ENCODE data around the gene MBNL1. TPM values are rescaled to one million over a fixed set of nuclear protein-coding genes. Genes with fewer than 3 reads are reported as not detected.
"Not testable (repeated sequence)": the region's sequence is repeated elsewhere in the genome, so short reads cannot be mapped to it uniquely, and the experiment has no call there.

The MBNL1 gene
- total RNA-seq, 1 experiment from 2014 or later = 11.1 TPM

GRCh38 chr3:152319831-152320617 is 51.3 kb downstream of the MBNL1 start:
- H3K4me3 ChIP-seq (ENCODE audit: insufficient read depth, low read depth, low read length) = no peak overlapping the region
- no peak for DNase-seq

GRCh38 chr3:152321200-152321954 is 52.6 kb downstream of the MBNL1 start:
- no peak for DNase-seq
- Histone ChIP-seq H3K36me3 (replicated peaks; ENCODE audit: control insufficient read depth, insufficient read depth, low read length) (no peaks in the 10 kb centered on the region), H3K27me3 (ENCODE audit: control insufficient read depth, insufficient read depth, low read length) (no peaks in the 10 kb centered on the region), H3K4me3 (ENCODE audit: insufficient read depth, low read depth, low read length) (no peak overlapping the region)

More at GRCh38 chr3:152319831-152320617, 51.3 kb downstream of the MBNL1 start:
- no peaks in the 10 kb centered on the region for H3K27me3 ChIP-seq (ENCODE audit: control insufficient read depth, insufficient read depth, low read length)
- H3K36me3 ChIP-seq (replicated peaks; ENCODE audit: control insufficient read depth, insufficient read depth, low read length) = no peaks in the 10 kb centered on the region

GRCh38 chr3:152321955-152322377 is 53.2 kb downstream of the MBNL1 start:
- DNase-seq = no peak
- Histone ChIP-seq H3K36me3 (replicated peaks; ENCODE audit: control insufficient read depth, insufficient read depth, low read length) (no peaks in the 10 kb centered on the region), H3K4me3 (ENCODE audit: insufficient read depth, low read depth, low read length) (no peak overlapping the region), H3K27me3 (ENCODE audit: control insufficient read depth, insufficient read depth, low read length) (no peaks in the 10 kb centered on the region)

- Histone ChIP-seq H3K4me3 (ENCODE audit: insufficient read depth, low read depth, low read length) (no peak overlapping the region), H3K27me3 (ENCODE audit: control insufficient read depth, insufficient read depth, low read length) (no peaks in the 10 kb centered on the region), H3K36me3 (replicated peaks; ENCODE audit: control insufficient read depth, insufficient read depth, low read length) (no peaks in the 10 kb centered on the region)
- DNase-seq = no peak
Observed at GRCh38 chr3:152322756-152323155, 54.0 kb downstream of the MBNL1 start.

- no peaks in the 10 kb centered on the region for H3K27me3 ChIP-seq (ENCODE audit: control insufficient read depth, insufficient read depth, low read length)
- H3K4me3 ChIP-seq (ENCODE audit: insufficient read depth, low read depth, low read length) = no peak overlapping the region
- no peaks in the 10 kb centered on the region for H3K36me3 ChIP-seq (replicated peaks; ENCODE audit: control insufficient read depth, insufficient read depth, low read length)
- no peak for DNase-seq
Observed at GRCh38 chr3:152323834-152324233, 55.1 kb downstream of the MBNL1 start.

GRCh38 chr3:152325136-152325535 is 56.4 kb downstream of the MBNL1 start:
- DNase-seq = no peak
- H3K36me3 ChIP-seq (replicated peaks; ENCODE audit: control insufficient read depth, insufficient read depth, low read length) = no peaks in the 10 kb centered on the region
- H3K27me3 ChIP-seq (ENCODE audit: control insufficient read depth, insufficient read depth, low read length) = no peaks in the 10 kb centered on the region
- no peak overlapping the region for H3K4me3 ChIP-seq (ENCODE audit: insufficient read depth, low read depth, low read length)

- DNase-seq = no peak
- no peak overlapping the region for H3K4me3 ChIP-seq (ENCODE audit: insufficient read depth, low read depth, low read length)
- no peaks in the 10 kb centered on the region for H3K36me3 ChIP-seq (replicated peaks; ENCODE audit: control insufficient read depth, insufficient read depth, low read length)
- no peaks in the 10 kb centered on the region for H3K27me3 ChIP-seq (ENCODE audit: control insufficient read depth, insufficient read depth, low read length)
Observed at GRCh38 chr3:152327203-152327602, 58.5 kb downstream of the MBNL1 start.

- H3K27me3 ChIP-seq (ENCODE audit: control insufficient read depth, insufficient read depth, low read length) = no peaks in the 10 kb centered on the region
- no peak for DNase-seq
- no peaks in the 10 kb centered on the region for H3K36me3 ChIP-seq (replicated peaks; ENCODE audit: control insufficient read depth, insufficient read depth, low read length)
- H3K4me3 ChIP-seq (ENCODE audit: insufficient read depth, low read depth, low read length) = no peak overlapping the region
Observed at GRCh38 chr3:152328841-152329240, 60.1 kb downstream of the MBNL1 start.

- Histone ChIP-seq H3K4me3 (ENCODE audit: insufficient read depth, low read depth, low read length) (no peak overlapping the region), H3K27me3 (ENCODE audit: control insufficient read depth, insufficient read depth, low read length) (no peaks in the 10 kb centered on the region), H3K36me3 (replicated peaks; ENCODE audit: control insufficient read depth, insufficient read depth, low read length) (no peaks in the 10 kb centered on the region)
- DNase-seq = no peak
Observed at GRCh38 chr3:152330559-152330958, 61.8 kb downstream of the MBNL1 start.

GRCh38 chr3:152331018-152331541 is 62.4 kb downstream of the MBNL1 start:
- no peaks in the 10 kb centered on the region for H3K27me3 ChIP-seq (ENCODE audit: control insufficient read depth, insufficient read depth, low read length)
- no peak overlapping the region for H3K4me3 ChIP-seq (ENCODE audit: insufficient read depth, low read depth, low read length)
- DNase-seq = no peak
- H3K36me3 ChIP-seq (replicated peaks; ENCODE audit: control insufficient read depth, insufficient read depth, low read length) = no peaks in the 10 kb centered on the region

- H3K36me3 ChIP-seq (replicated peaks; ENCODE audit: control insufficient read depth, insufficient read depth, low read length) = no peaks in the 10 kb centered on the region
- DNase-seq = no peak
- H3K4me3 ChIP-seq (ENCODE audit: insufficient read depth, low read depth, low read length) = no peak overlapping the region
- no peaks in the 10 kb centered on the region for H3K27me3 ChIP-seq (ENCODE audit: control insufficient read depth, insufficient read depth, low read length)
Observed at GRCh38 chr3:152331998-152332397, 63.3 kb downstream of the MBNL1 start.

- no peak overlapping the region for H3K4me3 ChIP-seq (ENCODE audit: insufficient read depth, low read depth, low read length)
- DNase-seq = no peak
- H3K27me3 ChIP-seq (ENCODE audit: control insufficient read depth, insufficient read depth, low read length) = no peaks in the 10 kb centered on the region
- H3K36me3 ChIP-seq (replicated peaks; ENCODE audit: control insufficient read depth, insufficient read depth, low read length) = no peaks in the 10 kb centered on the region
Observed at GRCh38 chr3:152333928-152334327, 65.2 kb downstream of the MBNL1 start.

GRCh38 chr3:152334761-152335160 is 66.0 kb downstream of the MBNL1 start:
- no peak for DNase-seq
- Histone ChIP-seq H3K4me3 (ENCODE audit: insufficient read depth, low read depth, low read length) (no peak overlapping the region), H3K27me3 (ENCODE audit: control insufficient read depth, insufficient read depth, low read length) (no peaks in the 10 kb centered on the region), H3K36me3 (replicated peaks; ENCODE audit: control insufficient read depth, insufficient read depth, low read length) (no peaks in the 10 kb centered on the region)

GRCh38 chr3:152335273-152335672 is 66.5 kb downstream of the MBNL1 start:
- DNase-seq = no peak
- no peak overlapping the region for H3K4me3 ChIP-seq (ENCODE audit: insufficient read depth, low read depth, low read length)
- no peaks in the 10 kb centered on the region for H3K27me3 ChIP-seq (ENCODE audit: control insufficient read depth, insufficient read depth, low read length)
- H3K36me3 ChIP-seq (replicated peaks; ENCODE audit: control insufficient read depth, insufficient read depth, low read length) = no peaks in the 10 kb centered on the region

- not testable (repeated sequence) for H3K27me3 ChIP-seq (ENCODE audit: control insufficient read depth, insufficient read depth, low read length); H3K36me3 ChIP-seq (replicated peaks; ENCODE audit: control insufficient read depth, insufficient read depth, low read length); DNase-seq
Observed at GRCh38 chr3:152337337-152337736, 68.6 kb downstream of the MBNL1 start.

More at GRCh38 chr3:152337337-152337736, 68.6 kb downstream of the MBNL1 start:
- not testable (repeated sequence) for H3K4me3 ChIP-seq (ENCODE audit: insufficient read depth, low read depth, low read length)
